ENCODE measurements around the gene ANO4. TPM values are rescaled to one million over a fixed set of nuclear protein-coding genes. Genes with fewer than 3 reads are reported as not detected.

The ANO4 gene
- total RNA-seq, 4 donors from 2014 or later: 0.10 TPM; not detected in 3

DNA sequence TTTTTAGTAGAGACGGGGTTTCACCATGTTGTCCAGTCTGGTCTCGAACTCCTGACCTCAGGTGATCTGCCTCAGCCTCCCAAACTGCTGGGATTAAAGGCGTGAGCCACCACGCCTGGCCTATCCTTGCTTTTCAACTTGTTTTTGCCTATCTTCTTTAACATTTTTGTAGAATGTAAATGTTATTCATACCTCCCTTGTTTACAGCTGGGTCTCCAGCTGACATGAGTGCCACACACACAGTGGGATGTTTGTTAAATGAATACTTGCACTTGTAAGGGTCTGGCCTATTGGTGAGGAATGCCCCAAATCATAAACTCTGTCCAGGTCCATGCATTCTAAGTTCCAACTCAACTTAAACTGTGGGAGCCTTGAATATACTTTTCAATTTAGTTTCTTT, 176.3 kb downstream of the ANO4 start:
- ATAC-seq: no peak
- Histone ChIP-seq H3K27ac (no peak overlapping the region), H3K4me1 (no peaks in the 10 kb centered on the region), H3K4me3 (no peak overlapping the region), H3K36me3 (no peaks in the 10 kb centered on the region), H3K27me3 (no peaks in the 10 kb centered on the region), H3K9me3 (no peaks in the 10 kb centered on the region)
- TF ChIP-seq POLR2A (IDR thresholded peaks at IDR 0.05): no peak
- TF ChIP-seq, protein P1, sequence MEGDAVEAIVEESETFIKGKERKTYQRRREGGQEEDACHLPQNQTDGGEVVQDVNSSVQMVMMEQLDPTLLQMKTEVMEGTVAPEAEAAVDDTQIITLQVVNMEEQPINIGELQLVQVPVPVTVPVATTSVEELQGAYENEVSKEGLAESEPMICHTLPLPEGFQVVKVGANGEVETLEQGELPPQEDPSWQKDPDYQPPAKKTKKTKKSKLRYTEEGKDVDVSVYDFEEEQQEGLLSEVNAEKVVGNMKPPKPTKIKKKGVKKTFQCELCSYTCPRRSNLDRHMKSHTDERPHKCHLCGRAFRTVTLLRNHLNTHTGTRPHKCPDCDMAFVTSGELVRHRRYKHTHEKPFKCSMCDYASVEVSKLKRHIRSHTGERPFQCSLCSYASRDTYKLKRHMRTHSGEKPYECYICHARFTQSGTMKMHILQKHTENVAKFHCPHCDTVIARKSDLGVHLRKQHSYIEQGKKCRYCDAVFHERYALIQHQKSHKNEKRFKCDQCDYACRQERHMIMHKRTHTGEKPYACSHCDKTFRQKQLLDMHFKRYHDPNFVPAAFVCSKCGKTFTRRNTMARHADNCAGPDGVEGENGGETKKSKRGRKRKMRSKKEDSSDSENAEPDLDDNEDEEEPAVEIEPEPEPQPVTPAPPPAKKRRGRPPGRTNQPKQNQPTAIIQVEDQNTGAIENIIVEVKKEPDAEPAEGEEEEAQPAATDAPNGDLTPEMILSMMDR (IDR thresholded peaks at IDR 0.05 in 4 of 5, conservative IDR thresholded peaks at IDR 0.05 in 1 of 5): no peak
- no peak for DNase-seq
- in situ Hi-C loops (cut with MboI; ENCODE audit: low sequenced_read_pairs in 4 of 4): no loop called here
- intact Hi-C loops (cut with DNase I; ENCODE audit: low total_unique reads): no loop called here

DNA sequence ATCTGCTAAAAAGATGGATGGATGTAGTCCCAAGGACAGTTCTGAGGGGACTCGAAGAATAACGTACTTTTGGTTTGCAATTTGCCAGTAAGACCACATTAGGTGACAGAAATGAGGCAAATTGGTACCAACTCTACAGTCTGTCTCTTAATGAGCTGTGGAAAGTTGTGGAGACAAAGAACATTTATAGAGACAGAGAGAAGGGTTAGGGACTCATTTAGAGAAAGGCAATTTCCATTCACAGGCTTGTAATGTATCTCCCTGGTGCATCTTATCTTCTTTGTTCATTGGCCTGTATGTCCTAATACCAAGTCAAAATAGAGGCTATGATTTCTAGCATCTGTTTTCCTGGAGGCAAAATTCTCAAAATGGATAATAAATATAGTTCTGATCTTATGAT, 177.5 kb downstream of the ANO4 start:
- intact Hi-C loops (cut with DNase I; ENCODE audit: low total_unique reads) (no loop called here), in situ Hi-C loops (cut with MboI; ENCODE audit: low sequenced_read_pairs in 4 of 4) (no loop called here)
- Histone ChIP-seq H3K4me3 (no peak overlapping the region), H3K9me3 (no peaks in the 10 kb centered on the region), H3K36me3 (no peaks in the 10 kb centered on the region), H3K27me3 (no peaks in the 10 kb centered on the region), H3K4me1 (no peaks in the 10 kb centered on the region), H3K27ac (no peak overlapping the region)
- TF ChIP-seq, protein P1 (IDR thresholded peaks at IDR 0.05 in 4 of 5, conservative IDR thresholded peaks at IDR 0.05 in 1 of 5): no peak
- no peak for TF ChIP-seq POLR2A (IDR thresholded peaks at IDR 0.05)
- DNase-seq (no peak), ATAC-seq (no peak)

DNA sequence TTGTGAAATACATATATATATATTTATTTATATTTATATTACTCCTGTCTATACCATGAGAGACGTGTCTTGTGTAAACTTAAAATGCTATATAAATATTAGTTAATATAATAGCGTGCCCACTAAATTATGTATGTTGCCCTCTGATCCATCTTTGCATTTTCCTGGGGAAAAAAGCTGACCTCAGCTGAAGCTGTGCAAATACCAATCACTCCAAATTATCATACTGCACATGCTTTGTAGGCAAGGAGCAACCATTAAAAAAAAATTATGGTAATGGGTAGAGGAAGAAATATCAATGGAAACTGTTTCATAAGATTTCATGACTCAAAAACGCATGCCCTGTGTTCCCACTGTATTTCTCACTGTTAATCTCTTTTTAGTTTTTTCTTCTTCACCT, 179.8 kb downstream of the ANO4 start:
- no peaks in the 10 kb centered on the region for H3K27me3 ChIP-seq
- no peak overlapping the region for H3K27ac ChIP-seq
- no peak overlapping the region for H3K4me3 ChIP-seq
- intact Hi-C loops (cut with DNase I; ENCODE audit: low total_unique reads) (no loop called here), in situ Hi-C loops (cut with MboI; ENCODE audit: low sequenced_read_pairs in 4 of 4) (no loop called here)
- H3K4me1 ChIP-seq: no peaks in the 10 kb centered on the region
- no peaks in the 10 kb centered on the region for H3K36me3 ChIP-seq
- TF ChIP-seq POLR2A (IDR thresholded peaks at IDR 0.05): no peak
- TF ChIP-seq, protein P1 (IDR thresholded peaks at IDR 0.05 in 4 of 5, conservative IDR thresholded peaks at IDR 0.05 in 1 of 5): no peak
- DNase-seq (no peak), ATAC-seq (no peak)
- H3K9me3 ChIP-seq: no peaks in the 10 kb centered on the region

DNA sequence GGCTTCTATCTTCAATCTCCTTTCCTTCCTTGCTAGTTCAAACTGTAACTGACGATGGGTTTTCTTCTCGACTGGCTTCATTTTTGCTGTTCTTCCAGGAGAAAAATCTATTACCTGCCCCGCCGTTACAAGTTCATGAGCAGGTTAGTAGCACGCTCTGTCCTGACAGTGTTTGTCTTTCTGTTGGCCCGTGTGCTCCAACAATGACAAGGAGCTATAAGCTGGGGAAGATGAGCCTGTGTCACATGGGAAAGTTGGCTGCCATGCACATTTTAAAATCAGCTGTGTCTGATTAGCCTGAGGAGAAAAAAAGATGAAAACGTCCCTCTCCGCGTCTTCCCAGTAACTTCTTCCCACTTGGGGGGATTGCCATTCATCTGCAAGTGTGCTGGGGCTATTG, 180.2 kb downstream of the ANO4 start:
- H3K4me1 ChIP-seq: no peaks in the 10 kb centered on the region
- H3K4me3 ChIP-seq: no peak overlapping the region
- no peaks in the 10 kb centered on the region for H3K36me3 ChIP-seq
- H3K27ac ChIP-seq: no peak overlapping the region
- ATAC-seq (no peak), DNase-seq (no peak)
- in situ Hi-C loops (cut with MboI; ENCODE audit: low sequenced_read_pairs in 4 of 4) (no loop called here), intact Hi-C loops (cut with DNase I; ENCODE audit: low total_unique reads) (no loop called here)
- TF ChIP-seq POLR2A (IDR thresholded peaks at IDR 0.05): no peak
- TF ChIP-seq, protein P1 (IDR thresholded peaks at IDR 0.05 in 4 of 5, conservative IDR thresholded peaks at IDR 0.05 in 1 of 5): no peak
- H3K9me3 ChIP-seq: no peaks in the 10 kb centered on the region
- H3K27me3 ChIP-seq: no peaks in the 10 kb centered on the region

DNA sequence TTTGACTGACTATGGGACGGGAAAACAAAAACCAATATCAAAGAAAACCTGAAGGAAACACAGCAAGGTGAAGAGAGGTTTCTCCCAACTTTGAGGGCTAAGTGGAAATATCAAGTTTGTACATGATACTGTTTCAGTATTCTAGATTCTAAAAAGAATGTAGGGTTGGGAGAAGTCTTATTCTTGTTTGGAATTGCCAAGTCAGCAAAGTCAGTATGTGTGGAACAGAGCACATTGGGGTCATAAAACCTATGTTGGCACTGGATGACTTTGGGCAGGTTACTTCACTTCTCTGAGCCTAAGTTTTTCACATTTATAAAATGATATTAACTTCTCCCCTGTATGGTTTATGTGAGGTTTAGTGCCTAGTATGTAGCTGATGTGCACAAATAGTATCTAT, 182.2 kb downstream of the ANO4 start:
- H3K27ac ChIP-seq: no peak overlapping the region
- no peaks in the 10 kb centered on the region for H3K4me1 ChIP-seq
- in situ Hi-C loops (cut with MboI; ENCODE audit: low sequenced_read_pairs in 4 of 4) (no loop called here), intact Hi-C loops (cut with DNase I; ENCODE audit: low total_unique reads) (no loop called here)
- H3K27me3 ChIP-seq: no peaks in the 10 kb centered on the region
- no peak for TF ChIP-seq POLR2A (IDR thresholded peaks at IDR 0.05)
- TF ChIP-seq, protein P1 (IDR thresholded peaks at IDR 0.05 in 4 of 5, conservative IDR thresholded peaks at IDR 0.05 in 1 of 5): no peak
- DNase-seq (no peak), ATAC-seq (no peak)
- H3K36me3 ChIP-seq: no peaks in the 10 kb centered on the region
- H3K9me3 ChIP-seq: no peaks in the 10 kb centered on the region
- H3K4me3 ChIP-seq: no peak overlapping the region

Measured in gastrocnemius medialis (tissue), 4 donors.